Thymus (tissue), 11 donors: Measurements from ENCODE around the gene ASF1B. TPM values are rescaled to one million over a fixed set of nuclear protein-coding genes. Genes with fewer than 3 reads are reported as not detected.

ENCODE experiments used
- DNase-seq, 9 donors: peaks; one replicate each; pipeline ENCODE4 v3.0.0-alpha.2; 2013; ENCODE audit warnings: low spot score in 9 of 9, low read depth in 6 of 9, missing footprints in 1 of 9
- H3K27ac ChIP-seq, 2 donors: one replicate each; pipeline ENCODE4 v1.5.1; 2013; ENCODE audit warnings: control low read depth in 1 of 2, low read depth in 1 of 2, low read length in 1 of 2, mild to moderate bottlenecking in 1 of 2, moderate library complexity in 1 of 2
- H3K27me3 ChIP-seq, 2 donors: one replicate each; pipeline ENCODE4 v1.5.1; 2013; ENCODE audit warnings: low read length in 1 of 2; ENCODE audit not compliant: control insufficient read depth in 2 of 2, insufficient read depth in 1 of 2
- H3K36me3 ChIP-seq, 2 donors: one replicate each; pipeline ENCODE4 v1.5.1; 2013; ENCODE audit warnings: low read length in 1 of 2, mild to moderate bottlenecking in 1 of 2, moderate library complexity in 1 of 2; ENCODE audit not compliant: control insufficient read depth in 2 of 2, insufficient read depth in 2 of 2
- H3K4me1 ChIP-seq, 2 donors: one replicate each; pipeline ENCODE4 v1.5.1; 2013; ENCODE audit warnings: low read length in 2 of 2; ENCODE audit not compliant: control insufficient read depth in 2 of 2, insufficient read depth in 2 of 2
- H3K4me3 ChIP-seq, 2 donors: one replicate each; pipeline ENCODE4 v1.5.1; 2013; ENCODE audit warnings: low read length in 2 of 2, control low read depth in 1 of 2, mild to moderate bottlenecking in 1 of 2
- H3K9me3 ChIP-seq, 2 donors: one replicate each; pipeline ENCODE4 v1.5.1; 2013; ENCODE audit warnings: low read length in 1 of 2, mild to moderate bottlenecking in 1 of 2; ENCODE audit not compliant: control insufficient read depth in 2 of 2, insufficient read depth in 1 of 2
- WGBS: extraction: QIAGEN DNeasy Blood & Tissue Kit; methylation state at CpG from one replicate; pipeline ENCODE4 v1.1.7; 2013; 5-methylcytosine and 5-hydroxymethylcytosine counted together
- polyA plus RNA-seq: library from polyadenylated mRNA; stranded (reverse); fragments of 200-250 nt; gene quantifications from one replicate; pipeline ENCODE4 v1.2.3, GENCODE V29; 2013
- total RNA-seq: library from RNA; stranded (reverse); fragments of 120-200 nt; gene quantifications from one replicate; pipeline ENCODE4 v1.2.4, GENCODE V29; 2013
- donor health status: healthy.

Gene ASF1B
- total and polyA plus RNA-seq, 2 donors, result 2.9 to 36.1 TPM

GRCh38 chr19:14112051-14112808 lies 24.2 kb downstream of the ASF1B start:
- Histone ChIP-seq H3K27ac (no peak overlapping the region), H3K27me3 (no peaks in the 10 kb centered on the region), H3K4me3 (no peak overlapping the region), H3K36me3 (peaks cover 0 to 3% of the 10 kb centered on the region in 2 donors), H3K4me1 (peaks cover 11 to 59% of the 10 kb centered on the region in 2 donors), H3K9me3 (no peaks in the 10 kb centered on the region)
- DNase-seq, result no peak
- WGBS, result 84% methylated on average over 12 of the region's 12 CpGs

GRCh38 chr19:14111486-14111885 lies 24.9 kb downstream of the ASF1B start:
- H3K9me3 ChIP-seq, result no peaks in the 10 kb centered on the region
- no peak overlapping the region for H3K4me3 ChIP-seq
- DNase-seq, result no peak
- H3K27me3 ChIP-seq, result no peaks in the 10 kb centered on the region
- 98% methylated on average over 1 of the region's 1 CpG for WGBS
- peaks cover 5 to 52% of the 10 kb centered on the region in 2 donors for H3K4me1 ChIP-seq
- no peak overlapping the region for H3K27ac ChIP-seq
- H3K36me3 ChIP-seq, result peaks cover 4 to 5% of the 10 kb centered on the region in 2 donors

GRCh38 chr19:14110650-14111049 lies 25.7 kb downstream of the ASF1B start:
- H3K4me1 ChIP-seq, result peaks cover 0 to 44% of the 10 kb centered on the region in 2 donors
- WGBS, result 98% methylated on average over 2 of the region's 2 CpGs
- DNase-seq, result no peak
- H3K36me3 ChIP-seq, result peaks cover 7 to 13% of the 10 kb centered on the region in 2 donors
- no peak overlapping the region for H3K27ac ChIP-seq
- H3K9me3 ChIP-seq, result no peaks in the 10 kb centered on the region
- no peak overlapping the region for H3K4me3 ChIP-seq
- H3K27me3 ChIP-seq, result no peaks in the 10 kb centered on the region

DNA sequence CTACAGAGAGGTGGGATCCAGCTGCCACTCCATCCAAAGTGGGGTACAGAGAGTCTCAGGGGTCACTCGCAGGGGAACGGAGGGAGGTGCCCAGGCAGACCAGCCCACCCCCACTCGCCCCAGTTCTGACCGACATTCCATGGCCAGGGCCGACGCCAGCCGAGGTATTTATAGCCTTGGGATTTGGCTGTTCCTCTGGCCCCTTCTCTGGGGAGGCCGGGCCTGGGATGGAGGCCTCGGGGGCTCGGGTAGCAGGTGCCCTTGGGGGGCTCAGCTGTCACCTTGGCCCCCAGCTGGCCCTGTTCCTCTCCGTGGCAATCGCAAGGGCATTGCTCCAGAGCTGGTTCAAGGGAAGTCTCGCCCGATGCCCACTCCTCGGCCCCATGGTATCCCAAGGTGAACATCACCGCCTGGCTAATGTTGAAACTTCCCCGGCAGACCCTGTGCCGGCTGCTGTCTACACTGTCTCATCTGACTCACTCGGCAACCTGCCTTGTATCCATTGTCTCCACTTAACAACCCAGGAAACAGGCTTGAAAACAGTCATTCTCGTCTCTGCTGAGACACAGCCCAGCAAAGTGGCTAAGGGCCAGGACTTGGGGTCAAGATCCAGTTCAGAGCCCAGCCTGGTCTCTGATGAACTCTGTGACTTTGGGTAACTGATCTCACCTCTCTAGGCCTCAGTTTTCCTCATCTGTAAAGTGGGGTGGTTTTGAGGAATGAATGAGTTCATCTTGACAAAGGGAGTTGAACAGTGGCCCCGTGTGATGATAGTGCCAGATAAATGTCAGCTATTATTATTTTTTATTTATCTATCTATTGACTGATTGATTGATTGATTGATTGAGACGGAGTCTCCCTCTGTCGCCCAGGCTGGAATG lies 28.6 kb downstream of the ASF1B start:
- 93% methylated on average over 23 of the region's 23 CpGs for WGBS
- Histone ChIP-seq H3K4me3 (no peak overlapping the region), H3K27ac (no peak overlapping the region), H3K9me3 (peaks cover 0 to 4% of the 10 kb centered on the region in 2 donors), H3K4me1 (peaks cover 0 to 22% of the 10 kb centered on the region in 2 donors), H3K27me3 (no peaks in the 10 kb centered on the region), H3K36me3 (peaks cover 17 to 26% of the 10 kb centered on the region in 2 donors)
- no peak for DNase-seq

DNA sequence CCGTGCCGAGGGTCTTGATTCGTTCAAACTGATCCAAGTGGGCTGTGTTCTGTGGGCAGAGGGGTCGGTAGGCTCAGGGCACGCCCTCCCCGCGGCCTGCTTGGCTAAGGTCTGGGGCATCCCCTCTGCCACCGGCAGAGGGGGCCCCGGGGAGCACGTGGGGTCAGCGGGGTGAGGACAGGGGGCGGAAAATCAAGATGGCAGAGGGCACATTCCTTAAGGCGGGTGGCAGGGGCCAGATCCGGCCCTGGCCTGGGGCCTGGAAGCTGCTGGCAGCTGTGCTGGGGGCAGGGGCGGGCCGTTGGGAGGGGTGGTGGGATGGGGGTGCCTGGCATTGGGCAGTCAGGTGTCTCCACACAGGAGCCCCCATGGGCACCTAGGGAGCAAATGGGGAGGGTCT lies 29.5 kb downstream of the ASF1B start:
- no peak for DNase-seq
- WGBS, result 95% methylated on average over 16 of the region's 16 CpGs
- peaks cover 0 to 4% of the 10 kb centered on the region in 2 donors for H3K9me3 ChIP-seq
- H3K4me1 ChIP-seq, result peaks cover 0 to 20% of the 10 kb centered on the region in 2 donors
- H3K4me3 ChIP-seq, result no peak overlapping the region
- H3K27ac ChIP-seq, result no peak overlapping the region
- H3K27me3 ChIP-seq, result no peaks in the 10 kb centered on the region
- peaks cover 27 to 36% of the 10 kb centered on the region in 2 donors for H3K36me3 ChIP-seq

DNA sequence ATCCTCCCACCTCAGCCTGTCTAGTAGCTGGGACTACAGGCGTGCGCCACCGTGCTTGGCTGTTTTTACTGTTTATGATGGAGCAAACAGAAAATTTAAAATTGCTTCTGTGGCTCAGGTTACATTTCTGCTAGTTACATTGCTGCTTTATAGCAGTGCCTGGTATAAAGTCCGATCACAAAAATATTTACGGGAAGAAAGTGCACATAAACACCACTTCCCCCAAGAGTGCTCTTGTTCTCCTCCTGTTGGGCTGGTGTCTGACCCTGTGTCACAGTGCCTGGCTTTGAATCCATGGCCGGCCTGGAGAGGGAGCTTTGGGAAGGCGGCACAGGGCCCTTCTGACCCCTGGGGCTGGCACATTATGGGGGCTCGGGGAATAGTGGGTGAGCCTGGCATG lies 30.7 kb downstream of the ASF1B start:
- Histone ChIP-seq H3K27ac (no peak overlapping the region), H3K9me3 (peaks cover 0 to 4% of the 10 kb centered on the region in 2 donors), H3K4me3 (no peak overlapping the region), H3K27me3 (no peaks in the 10 kb centered on the region), H3K4me1 (peaks cover 0 to 16% of the 10 kb centered on the region in 2 donors), H3K36me3 (peaks cover 34 to 43% of the 10 kb centered on the region in 2 donors)
- no peak for DNase-seq
- 96% methylated on average over 8 of the region's 8 CpGs for WGBS

DNA sequence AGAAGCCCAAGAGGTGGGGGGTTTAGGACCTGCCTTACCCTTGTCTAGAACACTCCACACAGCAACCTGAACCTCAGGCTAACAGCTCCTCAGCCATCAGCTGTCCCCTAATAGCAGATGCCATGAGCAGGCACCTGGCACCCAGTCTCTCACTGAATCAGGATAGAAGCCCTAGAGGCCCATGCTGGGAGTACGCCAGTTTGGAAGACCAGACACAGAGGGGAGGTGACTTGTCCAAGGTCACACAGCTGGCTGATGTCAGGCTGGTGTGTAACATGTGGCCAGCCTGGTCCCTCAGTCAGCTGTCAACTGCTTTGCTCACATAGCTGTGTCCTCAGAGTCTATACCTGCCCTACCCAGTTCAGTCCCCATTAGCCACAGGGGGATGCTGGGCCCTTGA lies 33.1 kb downstream of the ASF1B start:
- H3K4me1 ChIP-seq, result peaks cover 0 to 16% of the 10 kb centered on the region in 2 donors
- peaks cover 38 to 46% of the 10 kb centered on the region in 2 donors for H3K36me3 ChIP-seq
- 100% methylated on average over 1 of the region's 1 CpG for WGBS
- no peak overlapping the region for H3K27ac ChIP-seq
- no peaks in the 10 kb centered on the region for H3K27me3 ChIP-seq
- no peak overlapping the region for H3K4me3 ChIP-seq
- DNase-seq, result no peak
- peaks cover 0 to 4% of the 10 kb centered on the region in 2 donors for H3K9me3 ChIP-seq

DNA sequence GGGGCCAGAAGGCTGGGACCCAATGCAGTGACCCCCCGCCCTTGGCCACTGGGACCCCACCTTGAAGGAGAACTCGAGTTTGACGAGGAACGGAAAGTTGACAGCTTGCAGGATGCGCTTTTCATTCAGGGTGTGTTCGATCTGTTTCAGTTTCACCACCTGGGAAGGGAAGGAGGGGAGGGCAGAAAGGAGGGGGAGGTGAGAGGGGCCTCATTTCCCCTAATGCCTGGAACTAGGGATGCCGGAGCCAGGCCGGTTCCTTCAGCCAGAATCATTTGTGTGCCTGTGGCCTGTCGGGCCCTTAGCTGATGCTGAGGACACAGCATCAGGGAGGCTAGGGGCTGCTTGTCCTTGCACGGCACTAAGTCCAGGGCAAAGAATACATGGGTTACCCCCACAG lies 33.6 kb downstream of the ASF1B start:
- 94% methylated on average over 10 of the region's 10 CpGs for WGBS
- H3K36me3 ChIP-seq, result peaks cover 42 to 48% of the 10 kb centered on the region in 2 donors

More for the DNA sequence above, 33.6 kb downstream of the ASF1B start:
- peaks cover 0 to 5% of the 10 kb centered on the region in 2 donors for H3K9me3 ChIP-seq
- no peaks in the 10 kb centered on the region for H3K27me3 ChIP-seq
- peaks cover 0 to 16% of the 10 kb centered on the region in 2 donors for H3K4me1 ChIP-seq
- H3K4me3 ChIP-seq, result no peak overlapping the region
- H3K27ac ChIP-seq, result peak overlapping the region in 1 of 2 donors; percentile 42
- DNase-seq, result no peak
